ENCODE data around the gene TOP3B.

Gene TOP3B

DNA sequence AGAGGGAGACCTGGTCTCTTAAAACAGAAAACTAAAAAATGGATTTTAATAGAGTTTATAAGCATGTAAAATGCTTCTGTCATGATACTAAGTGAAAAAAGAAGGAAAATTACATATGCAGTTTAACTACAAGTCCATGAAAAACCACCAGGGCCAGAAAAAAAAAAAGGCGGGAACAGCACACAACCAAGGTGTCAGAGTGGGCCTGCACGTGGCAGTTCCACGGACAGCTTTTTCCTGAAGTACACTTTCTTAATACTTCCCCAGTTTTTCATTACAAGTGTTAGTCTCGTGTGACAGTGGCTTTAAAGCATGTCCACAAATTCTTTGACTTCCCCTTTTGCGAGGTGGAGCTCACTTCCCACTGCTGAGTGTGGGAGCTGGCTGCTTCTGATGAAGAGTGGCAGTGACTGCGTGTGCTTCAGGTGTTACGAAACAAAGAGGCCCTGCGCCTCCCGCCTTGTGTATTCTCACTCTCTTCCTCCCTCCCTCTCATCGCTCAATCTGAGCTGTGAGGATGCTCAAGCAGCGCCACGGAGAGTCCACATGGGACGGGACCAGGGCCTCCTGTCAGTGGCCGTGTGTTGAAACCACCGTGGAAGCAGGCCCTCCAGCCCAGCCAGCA is 46.3 kb downstream of the TOP3B start:
- no peak for DNase-seq (ENCODE audit: low read depth, low spot score)
- no peak overlapping the region for H3K4me3 ChIP-seq (ENCODE audit: low read length)

DNA sequence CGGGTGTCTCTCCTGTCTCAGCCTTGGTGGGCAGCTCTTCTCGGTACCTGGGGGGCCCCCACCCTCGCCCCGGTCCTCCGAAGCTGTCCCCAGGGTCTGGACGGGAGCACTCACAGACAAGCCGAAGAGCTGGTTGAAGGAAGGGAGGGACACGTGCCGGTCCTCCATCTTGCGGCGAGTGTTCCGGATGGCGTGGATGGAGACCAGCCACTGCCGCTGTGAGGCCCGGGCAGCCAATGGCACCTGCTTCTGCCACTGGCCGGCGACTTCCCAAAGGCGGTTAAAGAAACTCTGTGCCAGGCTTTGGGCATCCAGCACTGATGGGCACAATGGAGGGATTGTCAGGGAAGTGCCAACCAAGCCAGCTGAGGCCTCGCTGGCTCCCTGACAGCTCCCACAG is 48.7 kb downstream of the TOP3B start:
- no peak overlapping the region for H3K4me3 ChIP-seq (ENCODE audit: low read length)
- no peak for DNase-seq (ENCODE audit: low read depth, low spot score)

DNA sequence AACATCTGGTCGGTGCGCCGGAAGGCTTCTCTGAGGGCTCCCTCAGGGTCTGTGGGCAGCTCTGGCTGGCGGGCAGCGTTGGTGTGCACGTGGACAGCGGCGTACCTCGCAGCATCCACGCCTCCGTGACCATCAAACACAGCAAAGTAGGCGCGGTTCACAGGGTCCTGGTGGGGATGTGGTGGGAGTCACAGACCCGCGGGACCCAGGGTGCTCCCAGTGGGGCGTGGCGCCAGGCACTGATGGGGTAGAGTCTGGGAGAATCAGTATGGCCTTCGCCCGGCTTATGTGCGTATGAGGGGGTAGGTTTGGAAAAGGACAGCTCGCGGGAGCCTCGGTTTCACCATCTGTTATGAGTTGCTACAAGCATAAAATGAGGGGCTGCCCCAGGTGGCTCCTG is 49.2 kb downstream of the TOP3B start:
- no peak overlapping the region for H3K4me3 ChIP-seq (ENCODE audit: low read length)
- DNase-seq (ENCODE audit: low read depth, low spot score), result no peak

DNA sequence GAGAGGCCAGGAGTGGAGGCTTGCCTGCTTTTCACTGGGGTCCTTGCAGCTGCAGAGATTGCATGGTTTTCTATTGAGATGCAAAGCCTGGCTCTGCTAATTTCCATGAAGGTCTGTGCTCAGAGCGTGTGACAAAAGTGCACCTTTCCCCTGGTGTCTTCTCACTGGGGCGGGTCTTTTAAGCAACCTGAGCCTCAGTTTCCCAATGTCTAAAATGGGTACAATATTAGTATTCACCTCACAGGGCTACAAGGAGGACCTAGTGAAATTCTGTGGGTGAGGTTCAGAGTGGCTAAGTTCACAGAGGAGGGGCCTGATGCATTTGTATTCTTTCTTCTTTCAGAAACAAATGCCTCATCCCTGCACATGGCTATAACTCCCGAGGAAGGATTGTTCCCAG is 50.2 kb downstream of the TOP3B start:
- no peak for DNase-seq (ENCODE audit: low read depth, low spot score)
- no peak overlapping the region for H3K4me3 ChIP-seq (ENCODE audit: low read length)

DNA sequence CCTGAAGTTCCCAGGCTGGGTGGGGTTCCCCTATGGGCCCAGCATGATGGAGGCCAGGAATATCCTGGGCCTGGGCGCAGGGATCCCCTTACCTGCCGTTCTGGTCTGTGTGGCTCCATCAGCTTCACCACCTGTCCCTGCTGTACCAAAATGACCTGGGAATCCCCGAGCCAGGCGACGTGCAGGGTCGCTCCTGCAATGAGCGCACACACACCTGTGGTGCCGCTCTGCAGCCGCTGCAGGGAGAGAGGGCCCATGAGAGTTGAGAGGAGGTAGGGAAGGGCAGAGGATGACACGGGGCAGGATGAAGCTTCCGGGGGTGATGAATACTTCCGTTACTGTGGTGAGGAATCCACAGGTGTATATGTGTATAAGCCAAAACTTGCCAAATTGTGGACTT is 51.5 kb downstream of the TOP3B start:
- no peak for DNase-seq (ENCODE audit: low read depth, low spot score)
- no peak overlapping the region for H3K4me3 ChIP-seq (ENCODE audit: low read length)

DNA sequence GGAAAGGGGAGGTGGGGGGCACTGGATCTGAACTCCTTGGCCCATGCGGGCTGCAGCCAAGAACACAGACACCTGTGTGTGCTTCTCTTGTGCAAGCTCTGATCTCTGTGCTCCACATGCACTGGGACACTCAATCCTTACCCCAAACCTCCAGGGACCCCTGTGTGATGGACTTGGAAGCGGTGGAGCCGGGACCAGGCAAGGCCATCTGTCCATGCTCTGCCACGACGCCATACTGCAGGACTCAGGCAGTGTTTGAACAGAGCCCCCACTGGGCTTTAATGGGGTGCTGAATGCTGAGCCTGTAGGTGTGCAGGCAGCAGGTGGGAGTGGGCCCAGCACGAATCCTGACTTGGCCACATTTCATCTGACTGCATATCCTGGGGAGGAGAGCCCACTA is 53.3 kb downstream of the TOP3B start:
- DNase-seq (ENCODE audit: low read depth, low spot score), result no peak

DNA sequence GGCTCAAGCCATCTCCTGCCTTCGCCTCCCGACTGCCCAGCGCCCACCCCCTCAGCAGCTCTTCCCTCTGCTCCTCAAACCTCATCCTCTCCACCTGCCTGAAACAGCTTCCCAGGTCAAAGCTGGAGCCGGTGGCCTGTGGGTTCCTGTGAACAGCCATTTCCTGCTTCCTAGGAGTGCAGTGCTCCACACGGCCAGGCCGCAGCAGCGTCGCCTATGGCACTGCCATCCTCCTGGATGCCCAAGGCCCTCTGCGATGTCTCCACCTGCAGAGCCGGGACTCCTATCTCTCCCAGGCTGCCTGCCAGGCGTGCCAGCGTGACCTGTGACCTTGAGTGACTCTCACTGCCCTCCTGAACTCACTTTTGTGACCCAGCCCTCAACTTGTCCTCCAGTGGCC is 54.5 kb downstream of the TOP3B start:
- no peak for DNase-seq (ENCODE audit: low read depth, low spot score)
- H3K4me3 ChIP-seq (ENCODE audit: low read length), result no peak overlapping the region

More for the DNA sequence above, 53.3 kb downstream of the TOP3B start:
- peak overlapping the region; percentile 29 for H3K4me3 ChIP-seq (ENCODE audit: low read length)

DNA sequence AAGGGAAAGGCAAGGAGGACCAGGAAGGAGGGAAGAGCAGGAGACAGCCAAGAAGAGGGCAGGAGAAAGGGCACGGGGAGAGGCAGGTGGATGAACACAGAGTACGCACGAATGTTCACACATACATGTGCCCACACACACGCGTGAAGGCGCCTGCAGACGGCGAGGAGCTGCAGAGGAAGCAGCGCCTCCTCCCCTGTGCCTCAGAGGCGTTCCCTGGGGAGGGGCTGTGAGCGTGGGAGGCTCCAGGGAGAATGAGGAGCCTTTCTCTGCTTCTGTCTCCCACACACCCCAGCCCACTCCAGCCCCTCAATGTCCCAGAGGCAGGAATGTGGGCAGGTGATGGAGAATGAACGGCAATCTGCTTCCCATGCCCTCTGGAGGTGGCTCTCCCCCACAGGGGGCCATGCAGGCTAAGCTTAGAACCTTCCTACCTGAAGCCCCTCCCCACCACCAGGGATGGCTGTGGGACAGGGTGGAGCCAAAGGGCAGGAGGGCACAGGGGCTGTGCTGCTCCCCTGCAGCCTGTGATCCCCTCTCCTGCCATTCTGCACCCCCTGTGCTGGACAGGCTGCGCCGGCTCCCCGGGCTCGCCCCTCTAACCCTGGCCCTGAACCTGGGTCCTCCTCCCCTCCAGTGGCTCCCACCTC is 55.3 kb downstream of the TOP3B start:
- no peak overlapping the region for H3K4me3 ChIP-seq (ENCODE audit: low read length)
- DNase-seq (ENCODE audit: low read depth, low spot score), result no peak

DNA sequence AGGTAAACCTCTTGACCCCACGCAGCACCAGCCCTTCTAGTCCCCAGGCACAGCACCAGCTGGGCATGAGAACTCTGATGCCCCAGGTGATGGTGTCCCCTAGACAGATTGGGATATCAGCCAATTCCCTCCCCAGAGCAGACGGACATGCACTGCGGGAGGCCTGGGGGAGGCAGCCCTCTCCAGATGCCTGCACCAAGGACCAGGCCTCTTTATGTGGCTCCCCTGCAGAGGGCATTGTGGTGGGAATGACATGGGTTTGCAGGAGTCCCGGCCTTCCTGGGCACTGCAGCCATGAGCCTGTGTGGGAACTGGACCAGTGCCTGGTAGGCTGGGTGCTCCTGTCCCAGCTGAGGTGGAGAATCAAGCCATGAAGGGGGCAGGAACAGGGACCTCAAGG is 55.9 kb downstream of the TOP3B start:
- no peak for DNase-seq (ENCODE audit: low read depth, low spot score)
- H3K4me3 ChIP-seq (ENCODE audit: low read length), result no peak overlapping the region

DNA sequence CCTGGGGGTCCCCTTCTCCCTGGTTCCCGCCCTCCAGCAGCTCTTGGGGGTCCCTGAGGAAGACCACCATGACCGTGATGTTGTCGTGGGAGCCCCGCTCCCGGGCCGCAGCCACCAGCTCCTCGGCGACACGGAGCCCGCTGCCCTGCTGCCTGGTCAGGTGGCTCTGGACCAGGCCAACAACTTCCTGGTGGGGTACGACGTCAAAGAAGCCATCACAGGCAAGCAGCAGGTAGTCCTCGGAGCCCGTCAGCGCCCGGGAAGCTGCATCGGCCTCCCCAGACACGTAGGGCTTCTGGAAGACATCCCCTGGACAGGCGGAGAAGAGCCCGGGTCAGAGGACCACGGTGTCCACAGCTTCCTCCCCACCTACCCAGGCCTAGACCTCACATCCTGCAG is 59.4 kb downstream of the TOP3B start:
- no peak overlapping the region for H3K4me3 ChIP-seq (ENCODE audit: low read length)
- no peak for DNase-seq (ENCODE audit: low read depth, low spot score)

DNA sequence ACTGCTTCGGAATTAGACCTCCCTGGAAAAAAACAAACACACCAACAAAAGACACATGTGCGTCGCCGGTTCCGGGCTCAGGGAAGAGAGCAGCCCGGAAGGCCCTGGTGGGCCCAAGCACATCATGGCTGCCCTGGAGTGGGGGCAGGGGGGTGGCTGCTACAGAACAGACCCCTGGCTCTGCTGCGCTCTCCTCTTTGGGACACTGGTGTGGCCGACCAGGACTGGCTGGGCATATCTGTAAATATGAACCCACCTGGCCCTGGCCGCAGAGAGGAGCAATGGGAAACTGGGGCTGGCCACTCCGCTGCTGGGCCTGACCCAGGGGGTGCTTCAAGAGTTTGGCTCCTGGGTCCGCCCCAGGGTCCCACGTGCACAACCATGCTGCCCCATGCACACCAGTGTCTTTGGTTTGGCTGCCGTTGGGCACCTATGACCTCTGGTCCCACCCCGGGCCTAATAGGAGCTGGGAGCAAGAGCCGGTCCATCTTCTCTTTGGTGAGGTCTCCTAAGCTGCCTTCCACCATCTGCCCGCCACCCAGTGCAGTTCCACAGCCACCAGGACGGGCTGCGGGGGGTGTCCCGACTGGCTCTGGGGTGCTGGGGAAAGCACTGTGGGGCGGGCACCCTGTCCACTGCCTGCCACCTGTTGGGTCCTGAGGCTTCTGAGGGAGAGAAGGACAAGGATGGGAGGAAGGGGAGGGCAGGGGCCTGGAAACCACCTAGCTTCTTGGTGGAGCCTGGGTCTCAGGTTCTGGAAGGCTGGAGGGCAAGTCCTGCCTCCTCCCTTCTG is 60.0 kb downstream of the TOP3B start:
- no peak overlapping the region for H3K4me3 ChIP-seq (ENCODE audit: low read length)
- no peak for DNase-seq (ENCODE audit: low read depth, low spot score)

DNA sequence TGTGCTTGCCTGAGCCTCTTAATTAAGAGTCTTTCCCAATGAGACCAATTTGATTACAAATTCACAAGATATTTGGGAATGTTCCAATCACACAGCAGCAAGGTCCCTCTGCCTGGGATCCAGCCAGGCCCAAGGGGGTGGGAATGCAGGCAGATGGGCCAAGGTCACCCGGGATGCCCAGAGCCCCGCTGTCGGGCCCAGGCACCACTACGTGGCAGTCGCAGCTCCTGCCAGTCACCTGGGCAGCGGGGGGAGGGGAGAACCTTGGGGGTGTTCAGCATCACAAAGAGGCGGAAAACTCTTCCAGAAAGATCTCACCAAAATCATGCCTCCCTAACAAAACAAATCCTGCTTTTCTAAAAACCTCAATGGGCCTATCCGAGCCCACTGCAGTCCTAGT is 60.9 kb downstream of the TOP3B start:
- DNase-seq (ENCODE audit: low read depth, low spot score), result no peak

DNA sequence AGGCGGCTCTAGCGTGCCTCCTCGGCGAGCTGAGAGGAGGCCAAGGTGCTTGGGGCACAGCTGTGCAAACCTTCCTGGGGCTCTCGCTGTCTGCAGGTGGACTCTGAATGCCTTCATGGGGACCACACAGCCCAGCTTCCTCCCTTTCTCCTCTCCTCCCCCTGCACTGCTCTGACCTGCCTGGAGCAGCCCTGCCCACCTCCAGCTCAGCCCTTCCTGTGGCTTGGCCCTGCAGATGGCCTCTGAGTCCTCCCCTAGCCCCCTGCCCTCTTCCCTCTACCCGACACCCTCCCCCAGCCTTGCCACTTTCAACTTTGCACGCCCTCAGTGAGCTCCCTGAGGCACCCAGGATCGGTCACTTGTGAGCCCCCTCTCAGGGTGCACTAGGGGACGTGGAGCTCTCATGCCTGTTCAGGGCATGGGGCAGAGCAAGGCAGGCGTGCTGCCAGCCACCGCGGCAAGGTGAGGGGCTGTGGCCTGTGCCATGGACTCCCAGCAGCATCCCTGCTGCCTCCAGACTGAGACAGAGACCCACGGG is 61.3 kb downstream of the TOP3B start:
- no peak for DNase-seq (ENCODE audit: low read depth, low spot score)
- no peak overlapping the region for H3K4me3 ChIP-seq (ENCODE audit: low read length)

More for the DNA sequence above, 60.9 kb downstream of the TOP3B start:
- no peak overlapping the region for H3K4me3 ChIP-seq (ENCODE audit: low read length)

DNA sequence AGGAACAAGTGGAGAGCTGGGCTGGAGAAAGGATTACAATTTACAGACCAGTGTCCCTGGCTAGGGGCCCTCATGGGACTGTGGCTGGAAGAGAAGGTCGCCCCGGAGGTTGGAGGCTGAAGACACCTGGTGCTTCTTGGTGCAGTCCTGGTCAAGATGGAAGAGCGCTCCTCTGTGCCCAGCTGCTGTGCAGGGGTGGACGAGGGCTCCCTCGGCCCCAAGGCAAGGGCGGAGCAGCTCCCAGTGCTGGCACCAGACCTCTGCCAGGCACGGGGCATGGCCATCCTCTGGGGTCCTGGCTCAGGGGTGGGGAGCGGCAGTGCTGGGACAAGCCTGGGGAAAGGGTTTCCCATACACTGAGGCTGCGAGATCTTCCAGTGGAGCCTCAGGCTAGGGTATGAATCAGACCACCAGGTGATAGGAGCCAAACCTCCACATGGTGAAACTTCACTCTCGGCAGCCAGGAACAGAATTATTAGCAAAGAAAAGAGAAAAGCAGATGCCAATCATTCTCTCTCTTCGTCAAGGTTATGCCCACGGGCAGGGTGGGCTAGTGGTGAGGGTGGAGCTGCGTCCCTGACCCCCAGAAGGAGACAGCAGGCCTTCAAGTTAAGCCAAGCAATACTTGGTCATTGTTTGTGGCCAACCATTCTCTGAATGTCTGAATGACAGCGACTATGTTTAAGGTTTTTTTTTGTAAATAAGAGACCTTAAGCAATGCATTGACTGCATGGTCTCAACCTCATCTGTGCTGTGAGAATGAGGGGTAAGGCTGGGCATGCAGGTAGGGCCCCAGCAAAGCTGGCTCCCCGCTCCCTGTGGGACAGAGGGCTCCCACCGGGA is 62.0 kb downstream of the TOP3B start:
- no peak for DNase-seq (ENCODE audit: low read depth, low spot score)
- no peak overlapping the region for H3K4me3 ChIP-seq (ENCODE audit: low read length)

DNA sequence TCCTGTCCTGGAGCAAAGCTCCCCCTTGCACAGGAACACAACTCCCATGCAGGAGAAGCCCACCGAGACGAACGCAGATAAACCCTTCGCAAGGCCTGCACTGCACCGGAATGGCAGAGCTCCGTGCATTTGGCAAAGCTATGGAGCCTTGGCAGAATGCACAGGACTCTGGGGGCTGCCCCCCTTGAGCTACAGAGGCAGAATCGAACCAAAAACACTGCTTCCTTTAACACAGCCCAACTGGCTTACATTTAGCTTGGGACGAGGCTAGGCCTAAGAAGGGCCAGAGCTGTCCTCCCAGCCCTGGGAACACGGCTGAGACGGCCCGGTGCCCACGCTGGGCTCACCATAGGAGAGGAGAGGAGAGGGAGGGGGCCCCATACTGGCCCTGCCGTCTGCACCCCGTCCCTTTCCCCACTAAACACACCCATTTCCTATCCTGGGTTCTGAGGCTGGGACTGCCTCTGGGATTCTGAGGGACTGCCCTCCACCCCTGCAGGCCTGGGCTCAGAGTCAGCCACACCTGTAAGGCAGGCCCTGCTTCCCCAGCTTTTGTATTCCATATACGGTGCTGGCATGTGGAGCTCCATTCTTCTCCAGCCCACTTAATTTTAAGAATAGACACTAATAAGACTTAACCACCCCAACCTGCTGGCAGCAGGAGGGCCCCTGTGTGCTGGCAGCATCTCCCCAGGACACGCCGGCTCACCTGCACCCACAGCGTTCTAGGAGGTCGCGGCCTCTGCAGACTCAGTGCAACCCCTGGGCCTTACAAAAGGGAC is 62.9 kb downstream of the TOP3B start:
- no peak overlapping the region for H3K4me3 ChIP-seq (ENCODE audit: low read length)
- DNase-seq (ENCODE audit: low read depth, low spot score), result no peak

DNA sequence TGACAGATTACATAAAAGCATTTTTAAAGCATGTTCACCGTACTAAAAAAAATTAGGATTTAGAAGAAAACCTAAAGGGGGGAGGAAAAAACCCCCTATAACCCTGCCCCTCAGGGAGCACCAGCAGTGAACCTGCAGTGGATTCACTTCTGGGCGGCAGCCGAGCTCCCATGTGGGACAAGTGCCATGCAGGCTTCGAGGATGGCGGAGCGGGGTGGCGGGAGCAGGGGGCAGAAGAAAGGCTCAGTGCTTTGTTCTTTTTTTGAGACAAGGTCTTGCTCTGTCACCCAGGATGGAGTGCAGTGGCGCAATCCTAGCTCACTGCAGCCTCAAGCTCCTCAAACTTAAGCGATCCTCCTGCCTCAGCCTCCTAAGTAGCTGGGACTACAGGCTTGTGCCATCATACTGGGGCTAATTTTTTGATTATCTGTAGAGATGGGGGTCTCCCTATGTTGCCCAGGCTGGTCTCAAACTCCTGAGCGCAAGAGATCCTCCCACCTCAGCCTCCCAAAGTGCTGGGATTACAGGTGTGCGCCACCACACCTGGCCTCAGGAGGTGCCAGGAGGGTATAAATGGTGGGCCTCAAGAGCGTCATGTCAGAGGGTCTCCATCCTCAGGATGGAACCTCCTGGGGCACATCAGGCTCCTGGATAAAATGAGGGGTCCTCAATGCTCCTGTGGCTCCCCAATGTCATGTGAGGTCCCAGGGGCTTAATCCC is 64.0 kb downstream of the TOP3B start:
- H3K4me3 ChIP-seq (ENCODE audit: low read length), result no peak overlapping the region
- no peak for DNase-seq (ENCODE audit: low read depth, low spot score)

DNA sequence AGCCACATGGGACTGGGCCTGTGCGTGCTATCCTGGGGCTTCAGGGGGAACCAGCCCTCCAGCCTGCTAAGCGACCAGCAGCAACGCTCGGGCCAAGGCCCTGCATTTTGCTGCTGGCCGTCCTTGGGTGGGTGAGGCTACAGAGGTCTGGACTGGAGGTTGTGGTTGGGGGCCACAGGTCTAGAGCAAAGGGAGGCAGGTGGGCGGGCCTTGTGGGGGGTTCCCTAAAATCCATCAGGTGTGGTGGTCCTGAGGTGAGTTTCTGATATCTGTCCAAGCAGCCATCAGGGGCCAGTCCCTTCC is 64.7 kb downstream of the TOP3B start:
- DNase-seq (ENCODE audit: low read depth, low spot score), result no peak
- H3K4me3 ChIP-seq (ENCODE audit: low read length), result no peak overlapping the region
